Vagina (tissue), 2 donors: ENCODE data around the gene KRTAP10-5.

Experiments used
- CTCF ChIP-seq, 3 experiments: fragments of 450-650 bp in 2 of 3; fragments of 200-600 bp in 1 of 3; sonication (generic) in 1 of 3; IDR thresholded peaks; one replicate each; pipeline ENCODE4 v1.5.1; 2017 to 2019; ENCODE audit warnings: antibody characterized with exemption in 3 of 3, mild to moderate bottlenecking in 2 of 3, moderate library complexity in 2 of 3
- POLR2A ChIP-seq, 2 donors: fragments of 450-650 bp; IDR thresholded peaks; one replicate each; pipeline ENCODE4 v1.6.1; 2017; ENCODE audit warnings: antibody characterized with exemption in 2 of 2, mild to moderate bottlenecking in 2 of 2, moderate library complexity in 2 of 2

GRCh38 chr21:44567481-44568171 is 12.8 kb downstream of the KRTAP10-5 start:
- TF ChIP-seq CTCF (IDR thresholded peaks at IDR 0.05) (no peak), POLR2A (IDR thresholded peaks at IDR 0.05) (no peak)
